Activated naive CD8-positive, alpha-beta T cell treated with anti-CD3 and anti-CD28 coated beads, Interleukin-2, amount 50 U/mL, for 24 hours (primary cell): Measurements from ENCODE around the gene CUBN.

Experiments used
- ATAC-seq: fragments of 150-1000 bp; cut with Tn5 transposase; one replicate; pipeline ENCODE4 v1.10.0; 2021
- DNase-seq: peaks from one replicate; pipeline ENCODE4 v3.0.0; 2021
- H3K27ac Mint-ChIP-seq: one replicate; pipeline ENCODE4 v1.8.0; 2021; ENCODE audit warnings: mild to moderate bottlenecking, mixed read lengths
- H3K27me3 Mint-ChIP-seq: one replicate; pipeline ENCODE4 v1.8.0; 2021; ENCODE audit warnings: mixed read lengths
- H3K36me3 Mint-ChIP-seq: one replicate; pipeline ENCODE4 v1.8.0; 2021; ENCODE audit warnings: low read depth, mixed read lengths
- H3K4me1 Mint-ChIP-seq: one replicate; pipeline ENCODE4 v1.8.0; 2021; ENCODE audit warnings: mixed read lengths
- H3K4me3 Mint-ChIP-seq: one replicate; pipeline ENCODE4 v1.8.0; 2021; ENCODE audit warnings: mild to moderate bottlenecking, moderate library complexity, mixed read lengths
- H3K9me3 Mint-ChIP-seq: one replicate; pipeline ENCODE4 v1.8.0; 2021; ENCODE audit warnings: mixed read lengths

CUBN gene

GRCh38 chr10:16788778-16789177 lies 340.8 kb downstream of the CUBN start:
- Mint-ChIP-seq H3K4me3 (no peak overlapping the region), H3K36me3 (peaks cover 47% of the 10 kb centered on the region)

DNA sequence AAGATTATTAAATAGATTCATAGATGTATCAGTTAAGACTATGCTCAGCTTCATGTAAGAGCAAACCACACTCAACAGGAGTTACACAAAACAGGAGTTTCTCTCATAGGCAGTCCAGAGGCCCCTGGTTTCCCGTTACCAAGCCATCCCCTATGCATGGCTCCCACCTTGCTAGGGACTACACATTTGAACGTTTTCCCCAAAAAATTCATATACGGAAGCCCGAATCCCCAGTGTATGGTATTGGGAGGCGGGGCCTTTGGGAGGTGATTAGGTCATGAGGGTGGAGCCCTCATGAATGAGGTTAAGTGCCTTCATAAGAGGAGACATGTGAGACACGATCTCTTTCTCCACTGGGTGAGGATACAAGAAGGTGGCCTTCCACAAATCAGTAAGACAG lies 341.5 kb downstream of the CUBN start:
- H3K27ac Mint-ChIP-seq: peak overlapping the region; percentile 83
- H3K27me3 Mint-ChIP-seq: no peaks in the 10 kb centered on the region
- peaks cover 41% of the 10 kb centered on the region for H3K36me3 Mint-ChIP-seq
- ATAC-seq: peak; percentile 52
- H3K4me1 Mint-ChIP-seq: peaks cover 33% of the 10 kb centered on the region
- DNase-seq: no peak
- H3K4me3 Mint-ChIP-seq: peak overlapping the region; percentile 57
- peaks cover 12% of the 10 kb centered on the region for H3K9me3 Mint-ChIP-seq

More at GRCh38 chr10:16788778-16789177, 340.8 kb downstream of the CUBN start:
- no peak for ATAC-seq
- Mint-ChIP-seq H3K9me3 (peaks cover 12% of the 10 kb centered on the region), H3K27me3 (no peaks in the 10 kb centered on the region), H3K27ac (no peak overlapping the region), H3K4me1 (peaks cover 33% of the 10 kb centered on the region)
- DNase-seq: no peak

GRCh38 chr10:16787361-16787791 lies 342.2 kb downstream of the CUBN start:
- H3K36me3 Mint-ChIP-seq: peaks cover 41% of the 10 kb centered on the region

GRCh38 chr10:16780338-16780880 lies 349.2 kb downstream of the CUBN start:
- DNase-seq (no peak), ATAC-seq (no peak)
- no peak overlapping the region for H3K27ac Mint-ChIP-seq
- peaks cover 8% of the 10 kb centered on the region for H3K9me3 Mint-ChIP-seq
- no peaks in the 10 kb centered on the region for H3K27me3 Mint-ChIP-seq
- H3K4me3 Mint-ChIP-seq: no peak overlapping the region
- peaks cover 24% of the 10 kb centered on the region for H3K36me3 Mint-ChIP-seq
- H3K4me1 Mint-ChIP-seq: peaks cover 38% of the 10 kb centered on the region

More at GRCh38 chr10:16787361-16787791, 342.2 kb downstream of the CUBN start:
- peaks cover 12% of the 10 kb centered on the region for H3K9me3 Mint-ChIP-seq
- DNase-seq (peak; percentile 49), ATAC-seq (peak; percentile 99)
- peaks cover 33% of the 10 kb centered on the region for H3K4me1 Mint-ChIP-seq
- H3K27ac Mint-ChIP-seq: peak overlapping the region; percentile 83
- peak overlapping the region; percentile 57 for H3K4me3 Mint-ChIP-seq
- H3K27me3 Mint-ChIP-seq: no peaks in the 10 kb centered on the region

DNA sequence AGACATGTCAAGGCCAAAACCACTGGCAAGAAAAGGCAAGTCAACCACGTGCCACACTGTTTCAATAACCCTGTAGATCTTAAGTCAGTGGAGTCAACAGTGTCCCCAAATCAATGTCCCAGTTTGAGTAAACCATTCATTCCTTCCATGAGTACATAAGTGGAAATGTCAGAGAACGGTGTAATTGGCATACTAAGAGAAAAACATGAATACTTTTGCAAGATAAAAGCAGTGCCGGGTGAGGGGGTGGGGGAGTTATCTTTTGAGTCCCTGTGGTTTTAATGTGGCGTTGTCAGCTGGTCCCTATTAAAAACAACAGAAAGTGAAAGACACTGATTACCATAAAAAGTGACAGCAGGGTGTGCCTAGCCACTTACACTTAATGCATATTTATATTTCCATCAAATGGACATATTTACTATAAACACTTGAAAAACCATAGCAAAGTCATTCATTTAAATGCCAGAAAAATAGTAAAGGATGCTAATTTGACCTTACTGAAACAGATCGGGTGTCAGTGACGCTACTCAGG lies 350.2 kb downstream of the CUBN start:
- Mint-ChIP-seq H3K4me3 (no peak overlapping the region), H3K4me1 (peaks cover 37% of the 10 kb centered on the region), H3K27me3 (no peaks in the 10 kb centered on the region), H3K27ac (peak overlapping the region; percentile 76), H3K36me3 (peaks cover 17% of the 10 kb centered on the region), H3K9me3 (peaks cover 2% of the 10 kb centered on the region)
- DNase-seq (peak; percentile 63), ATAC-seq (peak; percentile 99)

- Mint-ChIP-seq H3K9me3 (no peaks in the 10 kb centered on the region), H3K4me1 (peaks cover 40% of the 10 kb centered on the region), H3K27ac (peak overlapping the region; percentile 27), H3K4me3 (no peak overlapping the region), H3K36me3 (peaks cover 13% of the 10 kb centered on the region), H3K27me3 (no peaks in the 10 kb centered on the region)
- DNase-seq (no peak), ATAC-seq (no peak)
Observed at GRCh38 chr10:16777473-16778370, 351.9 kb downstream of the CUBN start.

DNA sequence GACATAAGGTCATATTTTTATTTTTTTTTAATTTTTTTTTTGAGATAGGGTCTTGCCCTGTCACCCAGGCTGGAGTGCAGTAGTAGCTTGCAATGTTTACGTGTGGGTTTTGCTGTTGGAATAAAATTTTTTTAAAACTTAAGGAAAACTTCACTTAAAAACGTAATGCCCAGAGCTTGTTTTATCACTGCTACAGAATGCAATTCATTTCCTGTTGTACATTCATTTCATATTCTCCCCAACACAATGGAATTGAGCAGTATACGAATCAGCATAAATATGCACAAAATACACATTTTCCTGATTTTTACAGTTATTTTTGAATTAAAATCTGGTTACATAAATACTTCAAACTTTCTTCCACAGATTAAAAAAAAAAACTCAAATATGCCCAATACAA lies 352.7 kb downstream of the CUBN start:
- DNase-seq (no peak), ATAC-seq (no peak)
- no peaks in the 10 kb centered on the region for H3K9me3 Mint-ChIP-seq
- peaks cover 11% of the 10 kb centered on the region for H3K36me3 Mint-ChIP-seq
- no peak overlapping the region for H3K4me3 Mint-ChIP-seq
- no peak overlapping the region for H3K27ac Mint-ChIP-seq
- peaks cover 40% of the 10 kb centered on the region for H3K4me1 Mint-ChIP-seq
- no peaks in the 10 kb centered on the region for H3K27me3 Mint-ChIP-seq
